ENCODE results near the gene RAPGEF1.

DNA sequence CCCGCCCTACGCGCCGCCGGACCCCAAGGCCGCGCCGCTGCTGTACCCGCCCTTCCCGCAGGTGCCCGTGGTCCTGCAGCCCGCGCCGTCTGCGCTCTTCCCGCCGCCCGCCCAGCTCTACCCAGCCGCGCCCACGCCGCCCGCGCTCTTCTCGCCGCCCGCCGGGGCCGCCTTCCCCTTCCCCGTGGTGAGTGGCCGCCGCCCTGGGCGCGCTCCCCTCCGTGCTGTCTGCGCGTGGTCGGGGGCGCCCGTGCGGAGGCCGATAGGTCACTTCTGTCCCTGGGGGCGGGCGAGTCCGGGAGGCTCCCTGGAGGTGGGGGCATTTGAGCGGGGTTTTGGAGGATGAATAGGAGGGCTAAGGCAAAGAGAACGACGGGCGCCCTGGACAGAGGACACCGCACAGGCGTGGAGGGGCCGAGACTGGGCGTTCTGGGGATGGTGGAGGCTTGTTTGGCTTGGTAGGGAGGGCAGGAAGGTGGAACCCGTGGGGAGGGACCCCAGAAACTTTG is 185.0 kb downstream of the RAPGEF1 start:
- no peak for TF ChIP-seq POLR2A (IDR thresholded peaks at IDR 0.05; ENCODE audit: extremely low read depth, insufficient read length)
- TF ChIP-seq, protein P1, sequence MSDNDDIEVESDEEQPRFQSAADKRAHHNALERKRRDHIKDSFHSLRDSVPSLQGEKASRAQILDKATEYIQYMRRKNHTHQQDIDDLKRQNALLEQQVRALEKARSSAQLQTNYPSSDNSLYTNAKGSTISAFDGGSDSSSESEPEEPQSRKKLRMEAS (IDR thresholded peaks at IDR 0.05; ENCODE audit: low read depth, low read length), result no peak
